Neuron (in vitro differentiated cells): ENCODE results near the gene FAHD2A.
"Not testable (repeated sequence)": the region's sequence is repeated elsewhere in the genome, so short reads cannot be mapped to it uniquely, and the experiment has no call there.

Experiments used
- H2AFZ ChIP-seq: one replicate; pipeline ENCODE4 v1.6.1; 2013; ENCODE audit warnings: low read depth, mild to moderate bottlenecking, inconsistent platforms, low read length, moderate library complexity
- H3K27me3 ChIP-seq: one replicate; pipeline ENCODE4 v1.6.1; 2013; ENCODE audit warnings: low read length; ENCODE audit not compliant: insufficient read depth
- H3K36me3 ChIP-seq: one replicate; pipeline ENCODE4 v1.6.1; 2013; ENCODE audit warnings: low read length; ENCODE audit not compliant: insufficient read depth
- H3K4me1 ChIP-seq: one replicate; pipeline ENCODE4 v1.6.1; 2013; ENCODE audit warnings: low read length; ENCODE audit not compliant: insufficient read depth
- H3K4me3 ChIP-seq: 2 replicates; pipeline ENCODE4 v1.5.1; 2013; ENCODE audit warnings: mild to moderate bottlenecking, low read length, moderate library complexity
- H3K9me3 ChIP-seq: one replicate; pipeline ENCODE4 v1.6.1; 2013; ENCODE audit warnings: low read length

Gene FAHD2A

GRCh38 chr2:95366514-95366913 lies 36.0 kb upstream of the FAHD2A start:
- Histone ChIP-seq H3K9me3 (no peaks in the 10 kb centered on the region), H2AFZ (no peak overlapping the region), H3K4me3 (no peak overlapping the region), H3K27me3 (no peaks in the 10 kb centered on the region), H3K4me1 (no peaks in the 10 kb centered on the region), H3K36me3 (no peaks in the 10 kb centered on the region)

- H2AFZ ChIP-seq: no peak overlapping the region
- H3K36me3 ChIP-seq: no peaks in the 10 kb centered on the region
- no peaks in the 10 kb centered on the region for H3K4me1 ChIP-seq
- H3K4me3 ChIP-seq: no peak overlapping the region
- H3K9me3 ChIP-seq: no peaks in the 10 kb centered on the region
- H3K27me3 ChIP-seq: no peaks in the 10 kb centered on the region
These were observed 30.2 kb upstream of the FAHD2A start for GRCh38 chr2:95372216-95372829.

- no peak overlapping the region for H2AFZ ChIP-seq
- H3K9me3 ChIP-seq: no peaks in the 10 kb centered on the region
- H3K27me3 ChIP-seq: no peaks in the 10 kb centered on the region
- H3K4me1 ChIP-seq: no peaks in the 10 kb centered on the region
- H3K36me3 ChIP-seq: no peaks in the 10 kb centered on the region
- H3K4me3 ChIP-seq: no peak overlapping the region
These were observed 29.7 kb upstream of the FAHD2A start for GRCh38 chr2:95372845-95373244.

GRCh38 chr2:95374029-95374428 lies 28.5 kb upstream of the FAHD2A start:
- Histone ChIP-seq H3K4me3 (no peak overlapping the region), H3K9me3 (no peaks in the 10 kb centered on the region), H3K27me3 (no peaks in the 10 kb centered on the region), H2AFZ (no peak overlapping the region), H3K4me1 (no peaks in the 10 kb centered on the region), H3K36me3 (no peaks in the 10 kb centered on the region)

- no peak overlapping the region for H3K4me3 ChIP-seq
- H3K9me3 ChIP-seq: no peaks in the 10 kb centered on the region
- H3K36me3 ChIP-seq: no peaks in the 10 kb centered on the region
- no peaks in the 10 kb centered on the region for H3K4me1 ChIP-seq
- H2AFZ ChIP-seq: no peak overlapping the region
- no peaks in the 10 kb centered on the region for H3K27me3 ChIP-seq
These were observed 28.0 kb upstream of the FAHD2A start for GRCh38 chr2:95374451-95374920.

GRCh38 chr2:95374921-95375471 lies 27.5 kb upstream of the FAHD2A start:
- no peaks in the 10 kb centered on the region for H3K9me3 ChIP-seq
- no peaks in the 10 kb centered on the region for H3K27me3 ChIP-seq
- H3K4me1 ChIP-seq: no peaks in the 10 kb centered on the region
- H2AFZ ChIP-seq: no peak overlapping the region
- no peaks in the 10 kb centered on the region for H3K36me3 ChIP-seq
- H3K4me3 ChIP-seq: no peak overlapping the region

- no peaks in the 10 kb centered on the region for H3K9me3 ChIP-seq
- no peaks in the 10 kb centered on the region for H3K36me3 ChIP-seq
- H3K4me3 ChIP-seq: no peak overlapping the region
- peaks cover 4% of the 10 kb centered on the region for H3K27me3 ChIP-seq
- H3K4me1 ChIP-seq: no peaks in the 10 kb centered on the region
- no peak overlapping the region for H2AFZ ChIP-seq
These were observed 26.9 kb upstream of the FAHD2A start for GRCh38 chr2:95375532-95376150.

GRCh38 chr2:95376311-95377215 lies 25.9 kb upstream of the FAHD2A start:
- no peaks in the 10 kb centered on the region for H3K4me1 ChIP-seq
- no peak overlapping the region for H3K4me3 ChIP-seq
- peaks cover 4% of the 10 kb centered on the region for H3K27me3 ChIP-seq
- H3K9me3 ChIP-seq: no peaks in the 10 kb centered on the region
- H2AFZ ChIP-seq: no peak overlapping the region
- H3K36me3 ChIP-seq: no peaks in the 10 kb centered on the region

- peaks cover 4% of the 10 kb centered on the region for H3K27me3 ChIP-seq
- H3K4me3 ChIP-seq: no peak overlapping the region
- H3K36me3 ChIP-seq: no peaks in the 10 kb centered on the region
- no peaks in the 10 kb centered on the region for H3K9me3 ChIP-seq
- no peak overlapping the region for H2AFZ ChIP-seq
- H3K4me1 ChIP-seq: no peaks in the 10 kb centered on the region
These were observed 25.0 kb upstream of the FAHD2A start for GRCh38 chr2:95377216-95378123.

- H2AFZ ChIP-seq, H3K4me3 ChIP-seq, H3K27me3 ChIP-seq, H3K36me3 ChIP-seq, H3K9me3 ChIP-seq, H3K4me1 ChIP-seq: not testable (repeated sequence)
These were observed 24.2 kb upstream of the FAHD2A start for GRCh38 chr2:95378281-95378680.

- H3K36me3 ChIP-seq: no peaks in the 10 kb centered on the region
- H2AFZ ChIP-seq: no peak overlapping the region
- no peaks in the 10 kb centered on the region for H3K9me3 ChIP-seq
- no peak overlapping the region for H3K4me3 ChIP-seq
- H3K27me3 ChIP-seq: peaks cover 4% of the 10 kb centered on the region
- no peaks in the 10 kb centered on the region for H3K4me1 ChIP-seq
These were observed 23.1 kb upstream of the FAHD2A start for GRCh38 chr2:95379371-95379831.

- Histone ChIP-seq H2AFZ (no peak overlapping the region), H3K9me3 (no peaks in the 10 kb centered on the region), H3K27me3 (peaks cover 4% of the 10 kb centered on the region), H3K36me3 (no peaks in the 10 kb centered on the region), H3K4me1 (no peaks in the 10 kb centered on the region), H3K4me3 (no peak overlapping the region)
These were observed 22.2 kb upstream of the FAHD2A start for GRCh38 chr2:95380280-95380679.
